Neural progenitor cell (in vitro differentiated cells): ENCODE results near the gene HBG2. TPM values are rescaled to one million over a fixed set of nuclear protein-coding genes. Genes with fewer than 3 reads are reported as not detected.

ENCODE experiments used
- DNase-seq: peaks from one replicate; pipeline ENCODE4 v3.0.0-alpha.2; 2016; ENCODE audit warnings: low spot score
- H2AFZ ChIP-seq: fragments of 200-600 bp; sonication (generic); replicated peaks from 2 replicates; pipeline ENCODE4 v1.6.1; 2016; ENCODE audit warnings: antibody characterized with exemption
- H3F3A ChIP-seq: fragments of 200-600 bp; sonication (generic); 2 replicates; pipeline ENCODE4 v1.6.1; 2016; ENCODE audit warnings: antibody characterized with exemption, low read depth
- H3K27ac ChIP-seq: fragments of 200-600 bp; sonication (generic); 2 replicates; pipeline ENCODE4 v1.5.1; 2016; ENCODE audit warnings: mild to moderate bottlenecking
- H3K27me3 ChIP-seq: fragments of 200-600 bp; sonication (generic); 2 replicates; pipeline ENCODE4 v1.6.1; 2016; ENCODE audit warnings: mild to moderate bottlenecking, moderate library complexity
- H3K36me3 ChIP-seq: fragments of 200-600 bp; sonication (generic); 2 replicates; pipeline ENCODE4 v1.5.1; 2016
- H3K4me1 ChIP-seq: fragments of 200-600 bp; sonication (generic); 2 replicates; pipeline ENCODE4 v1.6.1; 2016; ENCODE audit warnings: mixed run types
- H3K4me2 ChIP-seq: fragments of 200-600 bp; sonication (generic); 2 replicates; pipeline ENCODE4 v1.6.1; 2016
- H3K4me3 ChIP-seq: fragments of 200-600 bp; sonication (generic); 2 replicates; pipeline ENCODE4 v1.5.1; 2016
- H3K79me2 ChIP-seq: fragments of 200-600 bp; sonication (generic); 2 replicates; pipeline ENCODE4 v1.6.1; 2016; ENCODE audit warnings: low read depth
- H3K9ac ChIP-seq: fragments of 200-600 bp; sonication (generic); 2 replicates; pipeline ENCODE4 v1.6.1; 2016
- H3K9me3 ChIP-seq: fragments of 200-600 bp; sonication (generic); 2 replicates; pipeline ENCODE4 v1.5.1; 2016; ENCODE audit warnings: low read depth
- H4K20me1 ChIP-seq: fragments of 200-600 bp; sonication (generic); 2 replicates; pipeline ENCODE4 v1.6.1; 2016; ENCODE audit warnings: low read depth
- H3K27ac Mint-ChIP-seq: 3 replicates; pipeline ENCODE4 v1.8.0; 2021; ENCODE audit warnings: mixed read lengths
- H3K27me3 Mint-ChIP-seq: 2 replicates; pipeline ENCODE4 v1.8.0; 2022; ENCODE audit warnings: low read depth, mild to moderate bottlenecking, inconsistent platforms, moderate library complexity, mixed read lengths; ENCODE audit not compliant: insufficient read depth
- H3K36me3 Mint-ChIP-seq: 3 replicates; pipeline ENCODE4 v1.8.0; 2021; ENCODE audit warnings: mixed read lengths
- H3K4me1 Mint-ChIP-seq: 3 replicates; pipeline ENCODE4 v1.8.0; 2021; ENCODE audit warnings: mixed read lengths
- H3K4me3 Mint-ChIP-seq: 3 replicates; pipeline ENCODE4 v1.8.0; 2021; ENCODE audit warnings: mild to moderate bottlenecking, moderate library complexity, mixed read lengths
- H3K9me3 Mint-ChIP-seq: 3 replicates; pipeline ENCODE4 v1.8.0; 2020; ENCODE audit warnings: mixed read lengths
- CTCF ChIP-seq: fragments of 200-600 bp; sonication (generic); IDR thresholded peaks from 2 replicates; pipeline ENCODE4 v1.5.1; 2017; ENCODE audit warnings: antibody characterized with exemption, mild to moderate bottlenecking
- EZH2 ChIP-seq: fragments of 200-600 bp; sonication (generic); IDR thresholded peaks from 2 replicates; pipeline ENCODE4 v1.6.1; 2017; ENCODE audit warnings: antibody characterized with exemption, mild to moderate bottlenecking, moderate library complexity
- EZH2phosphoT487 ChIP-seq: fragments of 200-600 bp; sonication (generic); IDR thresholded peaks from 2 replicates; pipeline ENCODE4 v1.6.1; 2017; ENCODE audit warnings: antibody characterized with exemption
- total RNA-seq: library from RNA; depleted of rRNA; stranded (reverse); fragments of >200 nt; gene quantifications from 2 replicates; pipeline ENCODE4 v1.2.3, GENCODE V29; 2015; ENCODE audit warnings: low replicate concordance

Gene HBG2
- total RNA-seq, 1 donor from 2014 or later: not detected

- H3K9me3 Mint-ChIP-seq: no peaks in the 10 kb centered on the region
- H3K27ac ChIP-seq: no peak overlapping the region
- H3K36me3 ChIP-seq: no peaks in the 10 kb centered on the region
- H4K20me1 ChIP-seq: no peaks in the 10 kb centered on the region
- peaks cover 2% of the 10 kb centered on the region for H3K27me3 Mint-ChIP-seq
- H3K4me3 Mint-ChIP-seq: no peak overlapping the region
- H3K4me1 Mint-ChIP-seq: no peaks in the 10 kb centered on the region
- H3F3A ChIP-seq: no peaks in the 10 kb centered on the region
- no peak overlapping the region for H2AFZ ChIP-seq
- no peaks in the 10 kb centered on the region for H3K79me2 ChIP-seq
- no peak overlapping the region for H3K27ac Mint-ChIP-seq
- no peak overlapping the region for H3K4me2 ChIP-seq
- no peak for TF ChIP-seq EZH2
- H3K27me3 ChIP-seq: no peaks in the 10 kb centered on the region
- no peaks in the 10 kb centered on the region for H3K4me1 ChIP-seq
- no peak overlapping the region for H3K4me3 ChIP-seq
- no peaks in the 10 kb centered on the region for H3K36me3 Mint-ChIP-seq
- H3K9ac ChIP-seq: no peak overlapping the region
- no peaks in the 10 kb centered on the region for H3K9me3 ChIP-seq
- DNase-seq: no peak
These were observed 21.8 kb downstream of the HBG2 start for GRCh38 chr11:5232821-5233220.

GRCh38 chr11:5232176-5232575 lies 22.4 kb downstream of the HBG2 start:
- Histone ChIP-seq H3K4me2 (no peak overlapping the region), H3K27me3 (no peaks in the 10 kb centered on the region), H3K9me3 (no peaks in the 10 kb centered on the region), H2AFZ (no peak overlapping the region), H4K20me1 (no peaks in the 10 kb centered on the region), H3F3A (no peaks in the 10 kb centered on the region), H3K79me2 (no peaks in the 10 kb centered on the region), H3K27ac (no peak overlapping the region), H3K36me3 (no peaks in the 10 kb centered on the region), H3K9ac (no peak overlapping the region), H3K4me3 (no peak overlapping the region), H3K4me1 (no peaks in the 10 kb centered on the region)
- no peak overlapping the region for H3K27ac Mint-ChIP-seq
- H3K4me3 Mint-ChIP-seq: no peak overlapping the region
- H3K36me3 Mint-ChIP-seq: no peaks in the 10 kb centered on the region
- no peak for DNase-seq
- H3K27me3 Mint-ChIP-seq: no peaks in the 10 kb centered on the region
- H3K4me1 Mint-ChIP-seq: no peaks in the 10 kb centered on the region
- no peaks in the 10 kb centered on the region for H3K9me3 Mint-ChIP-seq
- TF ChIP-seq CTCF: no peak
- no peak for TF ChIP-seq EZH2
- TF ChIP-seq EZH2phosphoT487: no peak

GRCh38 chr11:5231111-5231510 lies 23.5 kb downstream of the HBG2 start:
- H2AFZ ChIP-seq: no peak overlapping the region
- no peaks in the 10 kb centered on the region for H3F3A ChIP-seq
- H3K27me3 ChIP-seq: no peaks in the 10 kb centered on the region
- H3K4me3 ChIP-seq: no peak overlapping the region
- H3K9me3 Mint-ChIP-seq: no peaks in the 10 kb centered on the region
- no peak overlapping the region for H3K4me2 ChIP-seq
- H3K27ac ChIP-seq: no peak overlapping the region
- no peaks in the 10 kb centered on the region for H4K20me1 ChIP-seq
- no peak overlapping the region for H3K4me3 Mint-ChIP-seq
- TF ChIP-seq EZH2phosphoT487 (no peak), CTCF (no peak)
- no peaks in the 10 kb centered on the region for H3K9me3 ChIP-seq
- no peaks in the 10 kb centered on the region for H3K4me1 ChIP-seq
- no peaks in the 10 kb centered on the region for H3K79me2 ChIP-seq
- H3K36me3 ChIP-seq: no peaks in the 10 kb centered on the region
- H3K27me3 Mint-ChIP-seq: no peaks in the 10 kb centered on the region
- no peak overlapping the region for H3K27ac Mint-ChIP-seq
- DNase-seq: no peak
- H3K4me1 Mint-ChIP-seq: no peaks in the 10 kb centered on the region
- H3K36me3 Mint-ChIP-seq: no peaks in the 10 kb centered on the region
- H3K9ac ChIP-seq: no peak overlapping the region

- Histone ChIP-seq H3K4me3 (no peak overlapping the region), H3F3A (no peaks in the 10 kb centered on the region), H2AFZ (no peak overlapping the region), H3K4me1 (no peaks in the 10 kb centered on the region), H3K9ac (no peak overlapping the region), H3K27ac (no peak overlapping the region), H4K20me1 (no peaks in the 10 kb centered on the region), H3K79me2 (no peaks in the 10 kb centered on the region), H3K4me2 (no peak overlapping the region), H3K36me3 (no peaks in the 10 kb centered on the region), H3K9me3 (no peaks in the 10 kb centered on the region), H3K27me3 (no peaks in the 10 kb centered on the region)
- Mint-ChIP-seq H3K4me3 (no peak overlapping the region), H3K27ac (no peak overlapping the region), H3K4me1 (no peaks in the 10 kb centered on the region), H3K36me3 (no peaks in the 10 kb centered on the region), H3K9me3 (no peaks in the 10 kb centered on the region), H3K27me3 (no peaks in the 10 kb centered on the region)
- no peak for TF ChIP-seq EZH2
- TF ChIP-seq CTCF: no peak
- TF ChIP-seq EZH2phosphoT487: no peak
- no peak for DNase-seq
These were observed 24.3 kb downstream of the HBG2 start for GRCh38 chr11:5230266-5230665.
